NB4 (cell line): ENCODE data around the gene TCERG1L.

Experiments
- MYC ChIP-seq: IDR thresholded peaks from 2 replicates; pipeline ENCODE4 v1.6.1; 2011; ENCODE audit warnings: low read depth, low read length
- POLR2A ChIP-seq: IDR thresholded peaks from 2 replicates; pipeline ENCODE4 v1.6.1; 2011; ENCODE audit warnings: mild to moderate bottlenecking; ENCODE audit not compliant: insufficient read length; ENCODE audit errors: extremely low read depth
- TF ChIP-seq, protein P1 (sequence below): IDR thresholded peaks from one replicate; pipeline ENCODE4 v1.5.1; 2012; ENCODE audit warnings: low read depth, low read length
- TF ChIP-seq, protein P2 (sequence below): IDR thresholded peaks from 2 replicates; pipeline ENCODE4 v1.6.1; 2011; ENCODE audit warnings: low read depth, low read length

DNA sequence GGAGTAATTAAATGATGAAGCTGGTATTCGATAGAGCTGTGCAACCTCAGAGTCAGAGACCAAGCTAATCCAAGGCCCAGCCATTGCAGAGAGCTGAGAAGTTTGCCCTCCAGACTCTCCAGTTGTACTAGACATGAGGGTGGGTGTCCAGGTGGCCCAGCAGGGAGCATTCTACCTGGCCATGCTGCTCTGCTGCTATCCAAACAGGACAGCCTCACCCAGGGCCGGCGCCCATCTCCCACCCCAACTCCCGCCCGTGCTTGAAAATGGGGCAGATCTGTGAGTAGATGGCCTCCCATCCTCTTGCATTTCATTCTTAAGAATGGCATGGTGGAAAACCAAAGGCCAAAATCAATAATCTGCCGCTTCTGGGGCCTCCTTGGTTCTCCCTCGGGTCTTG, 124.2 kb downstream of the TCERG1L start:
- TF ChIP-seq POLR2A (no peak), MYC (no peak)
- TF ChIP-seq, protein P1, sequence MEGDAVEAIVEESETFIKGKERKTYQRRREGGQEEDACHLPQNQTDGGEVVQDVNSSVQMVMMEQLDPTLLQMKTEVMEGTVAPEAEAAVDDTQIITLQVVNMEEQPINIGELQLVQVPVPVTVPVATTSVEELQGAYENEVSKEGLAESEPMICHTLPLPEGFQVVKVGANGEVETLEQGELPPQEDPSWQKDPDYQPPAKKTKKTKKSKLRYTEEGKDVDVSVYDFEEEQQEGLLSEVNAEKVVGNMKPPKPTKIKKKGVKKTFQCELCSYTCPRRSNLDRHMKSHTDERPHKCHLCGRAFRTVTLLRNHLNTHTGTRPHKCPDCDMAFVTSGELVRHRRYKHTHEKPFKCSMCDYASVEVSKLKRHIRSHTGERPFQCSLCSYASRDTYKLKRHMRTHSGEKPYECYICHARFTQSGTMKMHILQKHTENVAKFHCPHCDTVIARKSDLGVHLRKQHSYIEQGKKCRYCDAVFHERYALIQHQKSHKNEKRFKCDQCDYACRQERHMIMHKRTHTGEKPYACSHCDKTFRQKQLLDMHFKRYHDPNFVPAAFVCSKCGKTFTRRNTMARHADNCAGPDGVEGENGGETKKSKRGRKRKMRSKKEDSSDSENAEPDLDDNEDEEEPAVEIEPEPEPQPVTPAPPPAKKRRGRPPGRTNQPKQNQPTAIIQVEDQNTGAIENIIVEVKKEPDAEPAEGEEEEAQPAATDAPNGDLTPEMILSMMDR: no peak
- TF ChIP-seq, protein P2, sequence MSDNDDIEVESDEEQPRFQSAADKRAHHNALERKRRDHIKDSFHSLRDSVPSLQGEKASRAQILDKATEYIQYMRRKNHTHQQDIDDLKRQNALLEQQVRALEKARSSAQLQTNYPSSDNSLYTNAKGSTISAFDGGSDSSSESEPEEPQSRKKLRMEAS: no peak
